OCI-LY1 (cell line): ENCODE measurements around the gene FLACC1.

ENCODE experiments used
- CTCF ChIP-seq: fragments of 200-600 bp; sonication (generic), shearing (Covaris generic); IDR thresholded peaks from 2 replicates; pipeline ENCODE4 v1.5.1; 2017; ENCODE audit warnings: mild to moderate bottlenecking, antibody characterized with exemption, low read length, moderate library complexity, mixed read lengths
- EZH2 ChIP-seq: fragments of 200-600 bp; sonication (generic), shearing (Covaris generic); IDR thresholded peaks from 2 replicates; pipeline ENCODE4 v1.8.0; 2017; ENCODE audit warnings: borderline replicate concordance, mixed run types, mild to moderate bottlenecking, antibody characterized with exemption, low read length, moderate library complexity, mixed read lengths

- no peak for TF ChIP-seq CTCF
- no peak for TF ChIP-seq EZH2
Measured at GRCh38 chr2:201327678-201328077, 29.5 kb downstream of the FLACC1 start.
